Ishikawa (cell line): ENCODE measurements around the gene MANSC4.

Experiments
- CREB1 ChIP-seq: IDR thresholded peaks from 2 replicates; pipeline ENCODE4 v1.6.1; 2012; ENCODE audit warnings: low read depth
- EGR1 ChIP-seq: IDR thresholded peaks from 2 replicates; pipeline ENCODE4 v1.6.1; 2012
- EP300 ChIP-seq: IDR thresholded peaks from 2 replicates; pipeline ENCODE4 v1.6.1; 2012; ENCODE audit warnings: borderline replicate concordance
- FOXM1 ChIP-seq: IDR thresholded peaks from 2 replicates; pipeline ENCODE4 v1.6.1; 2012; ENCODE audit warnings: low read depth, borderline replicate concordance
- TAF1 ChIP-seq: IDR thresholded peaks from 2 replicates; pipeline ENCODE4 v1.6.1; 2012; ENCODE audit warnings: low read depth, mild to moderate bottlenecking
- YY1 ChIP-seq: IDR thresholded peaks from 2 replicates; pipeline ENCODE4 v1.6.1; 2012; ENCODE audit warnings: low read depth
- TF ChIP-seq, protein P1 (sequence below): IDR thresholded peaks from 2 replicates; pipeline ENCODE4 v1.6.1; 2012
- TF ChIP-seq, protein P2 (sequence below): IDR thresholded peaks from 2 replicates; pipeline ENCODE4 v1.6.1; 2012
- TF ChIP-seq, protein P3 (sequence below): IDR thresholded peaks from 2 replicates; pipeline ENCODE4 v1.6.1; 2012; ENCODE audit warnings: low read depth, mild to moderate bottlenecking

DNA sequence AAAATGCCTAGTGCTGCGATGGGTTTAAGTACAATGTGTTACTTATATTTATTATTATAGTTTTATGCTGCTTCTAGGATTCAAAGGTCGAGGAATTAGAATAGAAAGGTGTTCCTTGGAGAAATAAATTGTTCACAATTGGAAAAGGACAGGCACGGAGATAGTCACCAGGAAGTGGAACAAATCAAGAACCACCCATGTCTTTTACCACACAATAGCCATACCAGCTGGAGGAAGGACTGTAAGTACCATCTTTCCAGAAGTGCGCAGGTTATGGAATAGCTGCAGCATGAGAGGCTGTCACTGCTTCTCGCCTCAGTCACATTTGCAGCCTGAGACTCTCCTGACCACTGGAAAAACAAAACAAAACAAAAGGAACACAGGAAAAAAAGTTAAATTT is 40.5 kb upstream of the MANSC4 start:
- TF ChIP-seq EP300 (no peak), YY1 (no peak), TAF1 (no peak), CREB1 (no peak), FOXM1 (no peak), EGR1 (no peak)
- TF ChIP-seq, protein P1, sequence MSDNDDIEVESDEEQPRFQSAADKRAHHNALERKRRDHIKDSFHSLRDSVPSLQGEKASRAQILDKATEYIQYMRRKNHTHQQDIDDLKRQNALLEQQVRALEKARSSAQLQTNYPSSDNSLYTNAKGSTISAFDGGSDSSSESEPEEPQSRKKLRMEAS: no peak
- TF ChIP-seq, protein P2, sequence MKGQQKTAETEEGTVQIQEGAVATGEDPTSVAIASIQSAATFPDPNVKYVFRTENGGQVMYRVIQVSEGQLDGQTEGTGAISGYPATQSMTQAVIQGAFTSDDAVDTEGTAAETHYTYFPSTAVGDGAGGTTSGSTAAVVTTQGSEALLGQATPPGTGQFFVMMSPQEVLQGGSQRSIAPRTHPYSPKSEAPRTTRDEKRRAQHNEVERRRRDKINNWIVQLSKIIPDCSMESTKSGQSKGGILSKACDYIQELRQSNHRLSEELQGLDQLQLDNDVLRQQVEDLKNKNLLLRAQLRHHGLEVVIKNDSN: no peak
- TF ChIP-seq, protein P3, sequence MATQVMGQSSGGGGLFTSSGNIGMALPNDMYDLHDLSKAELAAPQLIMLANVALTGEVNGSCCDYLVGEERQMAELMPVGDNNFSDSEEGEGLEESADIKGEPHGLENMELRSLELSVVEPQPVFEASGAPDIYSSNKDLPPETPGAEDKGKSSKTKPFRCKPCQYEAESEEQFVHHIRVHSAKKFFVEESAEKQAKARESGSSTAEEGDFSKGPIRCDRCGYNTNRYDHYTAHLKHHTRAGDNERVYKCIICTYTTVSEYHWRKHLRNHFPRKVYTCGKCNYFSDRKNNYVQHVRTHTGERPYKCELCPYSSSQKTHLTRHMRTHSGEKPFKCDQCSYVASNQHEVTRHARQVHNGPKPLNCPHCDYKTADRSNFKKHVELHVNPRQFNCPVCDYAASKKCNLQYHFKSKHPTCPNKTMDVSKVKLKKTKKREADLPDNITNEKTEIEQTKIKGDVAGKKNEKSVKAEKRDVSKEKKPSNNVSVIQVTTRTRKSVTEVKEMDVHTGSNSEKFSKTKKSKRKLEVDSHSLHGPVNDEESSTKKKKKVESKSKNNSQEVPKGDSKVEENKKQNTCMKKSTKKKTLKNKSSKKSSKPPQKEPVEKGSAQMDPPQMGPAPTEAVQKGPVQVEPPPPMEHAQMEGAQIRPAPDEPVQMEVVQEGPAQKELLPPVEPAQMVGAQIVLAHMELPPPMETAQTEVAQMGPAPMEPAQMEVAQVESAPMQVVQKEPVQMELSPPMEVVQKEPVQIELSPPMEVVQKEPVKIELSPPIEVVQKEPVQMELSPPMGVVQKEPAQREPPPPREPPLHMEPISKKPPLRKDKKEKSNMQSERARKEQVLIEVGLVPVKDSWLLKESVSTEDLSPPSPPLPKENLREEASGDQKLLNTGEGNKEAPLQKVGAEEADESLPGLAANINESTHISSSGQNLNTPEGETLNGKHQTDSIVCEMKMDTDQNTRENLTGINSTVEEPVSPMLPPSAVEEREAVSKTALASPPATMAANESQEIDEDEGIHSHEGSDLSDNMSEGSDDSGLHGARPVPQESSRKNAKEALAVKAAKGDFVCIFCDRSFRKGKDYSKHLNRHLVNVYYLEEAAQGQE: no peak
